Ovary (tissue), 3 donors: Measurements from ENCODE around the gene RPL19.

Source experiments
- EP300 ChIP-seq: sonication (generic); formaldehyde crosslinking; IDR thresholded peaks from one replicate; pipeline ENCODE4 v1.6.1; 2017; ENCODE audit warnings: antibody characterized with exemption
- POLR2A ChIP-seq: fragments of 450-650 bp; IDR thresholded peaks from one replicate; pipeline ENCODE4 v1.6.1; 2017; ENCODE audit warnings: antibody characterized with exemption, mild to moderate bottlenecking, moderate library complexity
- TF ChIP-seq, protein P1 (sequence below), 3 donors: fragments of 450-650 bp in 2 of 3; fragments of 200-600 bp in 1 of 3; IDR thresholded peaks; one replicate each; pipeline versions ENCODE4 v1.5.1 to v1.8.0; 2016 to 2022; ENCODE audit warnings: antibody characterized with exemption in 3 of 3, mild to moderate bottlenecking in 1 of 3
- donor health status: DM: no; HTN: no; CAD: no.

DNA sequence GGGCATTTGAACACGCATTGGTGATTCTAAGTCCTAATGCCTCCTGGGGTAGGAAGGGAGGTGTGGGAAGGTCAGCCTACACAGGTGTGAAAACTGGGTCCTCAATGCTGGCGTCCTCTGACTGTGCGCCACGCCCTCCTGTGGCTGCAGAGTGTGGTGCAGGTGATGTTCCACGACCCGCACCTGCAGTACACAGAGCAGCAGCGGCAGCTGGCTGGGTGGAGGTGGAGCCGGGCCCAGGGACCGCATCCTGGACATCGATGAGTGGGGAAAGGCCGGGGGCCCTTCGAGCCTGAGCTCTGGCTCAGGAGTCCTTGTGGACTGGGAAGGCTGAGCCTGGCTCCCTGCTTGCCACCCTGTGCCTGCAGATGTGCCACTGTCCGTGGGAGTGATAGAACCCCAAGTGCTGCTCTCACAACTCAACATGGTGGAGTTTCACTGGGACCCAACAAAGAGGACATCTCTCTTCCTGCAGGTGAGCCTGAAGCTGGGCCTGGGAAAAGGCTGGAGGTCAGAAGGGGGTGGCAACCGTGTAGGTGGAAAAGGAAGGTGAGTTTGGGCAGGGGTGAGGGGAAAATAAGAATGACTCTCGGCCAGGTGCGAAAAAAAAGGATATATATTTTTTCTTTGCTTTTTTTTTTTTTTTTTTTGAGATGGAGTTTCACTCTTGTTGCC, 39.7 kb downstream of the RPL19 start:
- TF ChIP-seq, protein P1, sequence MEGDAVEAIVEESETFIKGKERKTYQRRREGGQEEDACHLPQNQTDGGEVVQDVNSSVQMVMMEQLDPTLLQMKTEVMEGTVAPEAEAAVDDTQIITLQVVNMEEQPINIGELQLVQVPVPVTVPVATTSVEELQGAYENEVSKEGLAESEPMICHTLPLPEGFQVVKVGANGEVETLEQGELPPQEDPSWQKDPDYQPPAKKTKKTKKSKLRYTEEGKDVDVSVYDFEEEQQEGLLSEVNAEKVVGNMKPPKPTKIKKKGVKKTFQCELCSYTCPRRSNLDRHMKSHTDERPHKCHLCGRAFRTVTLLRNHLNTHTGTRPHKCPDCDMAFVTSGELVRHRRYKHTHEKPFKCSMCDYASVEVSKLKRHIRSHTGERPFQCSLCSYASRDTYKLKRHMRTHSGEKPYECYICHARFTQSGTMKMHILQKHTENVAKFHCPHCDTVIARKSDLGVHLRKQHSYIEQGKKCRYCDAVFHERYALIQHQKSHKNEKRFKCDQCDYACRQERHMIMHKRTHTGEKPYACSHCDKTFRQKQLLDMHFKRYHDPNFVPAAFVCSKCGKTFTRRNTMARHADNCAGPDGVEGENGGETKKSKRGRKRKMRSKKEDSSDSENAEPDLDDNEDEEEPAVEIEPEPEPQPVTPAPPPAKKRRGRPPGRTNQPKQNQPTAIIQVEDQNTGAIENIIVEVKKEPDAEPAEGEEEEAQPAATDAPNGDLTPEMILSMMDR (IDR thresholded peaks at IDR 0.05) = no peak
- TF ChIP-seq EP300 (no peak), POLR2A (no peak)
